Activated naive CD4-positive, alpha-beta T cell treated with anti-CD3 and anti-CD28 coated beads, Interleukin-2, amount 50 U/mL, for 72 hours (primary cell): ENCODE results near the gene SHROOM3. TPM values are rescaled to one million over a fixed set of nuclear protein-coding genes. Genes with fewer than 3 reads are reported as not detected.
A peak's percentile ranks its signal among the peaks of the same experiment; 100 is the strongest.

ENCODE experiments used
- ATAC-seq, 2 donors: fragments of 150-1000 bp; cut with Tn5 transposase; 2 replicates each; pipeline ENCODE4 v1.10.0; 2021; ENCODE audit warnings: mild to moderate bottlenecking in 2 of 2, moderate library complexity in 2 of 2
- DNase-seq, 2 donors: peaks; one replicate each; pipeline ENCODE4 v3.0.0; 2021 to 2022; ENCODE audit warnings: low spot score in 2 of 2
- H3K27ac Mint-ChIP-seq, 2 donors: one replicate each; pipeline ENCODE4 v1.8.0; 2022; ENCODE audit warnings: mild to moderate bottlenecking in 2 of 2, mixed read lengths in 2 of 2
- H3K36me3 Mint-ChIP-seq, 2 donors: one replicate each; pipeline ENCODE4 v1.8.0; 2022; ENCODE audit warnings: mixed read lengths in 2 of 2
- H3K9me3 Mint-ChIP-seq, 2 donors: one replicate each; pipeline ENCODE4 v1.8.0; 2022; ENCODE audit warnings: mixed read lengths in 2 of 2
- total RNA-seq, 2 donors: library from RNA; stranded (reverse); gene quantifications; one replicate each; pipeline ENCODE4 v1.2.3, GENCODE V29; 2022

SHROOM3 gene
- total RNA-seq, 2 donors from 2014 or later, result 0.20 to 0.21 TPM

- ATAC-seq (no peak), DNase-seq (no peak)
- peaks cover 0 to 6% of the 10 kb centered on the region in 2 donors for H3K36me3 Mint-ChIP-seq
- H3K9me3 Mint-ChIP-seq, result peaks cover 3 to 8% of the 10 kb centered on the region in 2 donors
- no peak overlapping the region for H3K27ac Mint-ChIP-seq
Measured at GRCh38 chr4:76511947-76512346, 76.9 kb downstream of the SHROOM3 start.

- peaks cover 3 to 8% of the 10 kb centered on the region in 2 donors for H3K9me3 Mint-ChIP-seq
- no peak for ATAC-seq
- H3K36me3 Mint-ChIP-seq, result peaks cover 0 to 6% of the 10 kb centered on the region in 2 donors
- no peak for DNase-seq
- no peak overlapping the region for H3K27ac Mint-ChIP-seq
Measured at GRCh38 chr4:76513482-76513881, 78.5 kb downstream of the SHROOM3 start.

GRCh38 chr4:76514087-76514486 is 79.1 kb downstream of the SHROOM3 start:
- peaks cover 3 to 8% of the 10 kb centered on the region in 2 donors for H3K9me3 Mint-ChIP-seq
- no peak for ATAC-seq
- DNase-seq, result no peak
- no peak overlapping the region for H3K27ac Mint-ChIP-seq
- H3K36me3 Mint-ChIP-seq, result peaks cover 0 to 6% of the 10 kb centered on the region in 2 donors

- H3K9me3 Mint-ChIP-seq, result peaks cover 3 to 8% of the 10 kb centered on the region in 2 donors
- no peak overlapping the region for H3K27ac Mint-ChIP-seq
- ATAC-seq (peak; percentile 34 to 72), DNase-seq (no peak)
- H3K36me3 Mint-ChIP-seq, result peaks cover 0 to 6% of the 10 kb centered on the region in 2 donors
Measured at GRCh38 chr4:76515975-76516843, 81.2 kb downstream of the SHROOM3 start.

GRCh38 chr4:76518241-76518640 is 83.2 kb downstream of the SHROOM3 start:
- H3K36me3 Mint-ChIP-seq, result peaks cover 0 to 6% of the 10 kb centered on the region in 2 donors
- H3K27ac Mint-ChIP-seq, result no peak overlapping the region
- H3K9me3 Mint-ChIP-seq, result peaks cover 3 to 8% of the 10 kb centered on the region in 2 donors
- ATAC-seq, result no peak
- no peak for DNase-seq

- Mint-ChIP-seq H3K9me3 (no peaks in the 10 kb centered on the region), H3K36me3 (no peaks in the 10 kb centered on the region), H3K27ac (no peak overlapping the region)
- ATAC-seq, result no peak
- DNase-seq, result no peak
Measured at GRCh38 chr4:76523593-76523992, 88.6 kb downstream of the SHROOM3 start.

GRCh38 chr4:76525751-76526150 is 90.7 kb downstream of the SHROOM3 start:
- Mint-ChIP-seq H3K36me3 (no peaks in the 10 kb centered on the region), H3K27ac (no peak overlapping the region), H3K9me3 (no peaks in the 10 kb centered on the region)
- DNase-seq (no peak), ATAC-seq (no peak)

GRCh38 chr4:76526585-76526990 is 91.6 kb downstream of the SHROOM3 start:
- DNase-seq, result no peak
- ATAC-seq, result no peak
- H3K36me3 Mint-ChIP-seq, result no peaks in the 10 kb centered on the region
- H3K9me3 Mint-ChIP-seq, result no peaks in the 10 kb centered on the region
- no peak overlapping the region for H3K27ac Mint-ChIP-seq

- Mint-ChIP-seq H3K27ac (no peak overlapping the region), H3K9me3 (no peaks in the 10 kb centered on the region), H3K36me3 (no peaks in the 10 kb centered on the region)
Measured at GRCh38 chr4:76527666-76528065, 92.6 kb downstream of the SHROOM3 start.

GRCh38 chr4:76531597-76531996 is 96.6 kb downstream of the SHROOM3 start:
- DNase-seq, result no peak

More at GRCh38 chr4:76527666-76528065, 92.6 kb downstream of the SHROOM3 start:
- DNase-seq, result no peak
- ATAC-seq, result no peak

GRCh38 chr4:76532805-76533204 is 97.8 kb downstream of the SHROOM3 start:
- Mint-ChIP-seq H3K27ac (no peak overlapping the region), H3K9me3 (no peaks in the 10 kb centered on the region)
- no peak for ATAC-seq

More at GRCh38 chr4:76531597-76531996, 96.6 kb downstream of the SHROOM3 start:
- Mint-ChIP-seq H3K27ac (no peak overlapping the region), H3K36me3 (no peaks in the 10 kb centered on the region), H3K9me3 (no peaks in the 10 kb centered on the region)
- no peak for ATAC-seq

GRCh38 chr4:76533314-76533713 is 98.3 kb downstream of the SHROOM3 start:
- DNase-seq (no peak), ATAC-seq (no peak)
- Mint-ChIP-seq H3K9me3 (no peaks in the 10 kb centered on the region), H3K36me3 (no peaks in the 10 kb centered on the region), H3K27ac (no peak overlapping the region)

More at GRCh38 chr4:76532805-76533204, 97.8 kb downstream of the SHROOM3 start:
- H3K36me3 Mint-ChIP-seq, result no peaks in the 10 kb centered on the region
- no peak for DNase-seq

- ATAC-seq (no peak), DNase-seq (no peak)
- no peak overlapping the region for H3K27ac Mint-ChIP-seq
- H3K9me3 Mint-ChIP-seq, result no peaks in the 10 kb centered on the region
- H3K36me3 Mint-ChIP-seq, result no peaks in the 10 kb centered on the region
Measured at GRCh38 chr4:76535603-76536372, 100.8 kb downstream of the SHROOM3 start.

GRCh38 chr4:76536373-76536689 is 101.3 kb downstream of the SHROOM3 start:
- ATAC-seq, result no peak
- no peak overlapping the region for H3K27ac Mint-ChIP-seq
- DNase-seq, result no peak
- no peaks in the 10 kb centered on the region for H3K36me3 Mint-ChIP-seq
- H3K9me3 Mint-ChIP-seq, result no peaks in the 10 kb centered on the region

GRCh38 chr4:76538296-76538695 is 103.3 kb downstream of the SHROOM3 start:
- H3K36me3 Mint-ChIP-seq, result no peaks in the 10 kb centered on the region
- peaks cover 0 to 5% of the 10 kb centered on the region in 2 donors for H3K9me3 Mint-ChIP-seq
- ATAC-seq (no peak), DNase-seq (no peak)
- H3K27ac Mint-ChIP-seq, result no peak overlapping the region

GRCh38 chr4:76539979-76540378 is 105.0 kb downstream of the SHROOM3 start:
- H3K27ac Mint-ChIP-seq, result no peak overlapping the region
- no peak for DNase-seq
- H3K9me3 Mint-ChIP-seq, result peaks cover 0 to 5% of the 10 kb centered on the region in 2 donors
- no peak for ATAC-seq
- H3K36me3 Mint-ChIP-seq, result no peaks in the 10 kb centered on the region

GRCh38 chr4:76540486-76540885 is 105.5 kb downstream of the SHROOM3 start:
- DNase-seq (no peak), ATAC-seq (no peak)
- Mint-ChIP-seq H3K9me3 (peaks cover 0 to 5% of the 10 kb centered on the region in 2 donors), H3K27ac (no peak overlapping the region), H3K36me3 (no peaks in the 10 kb centered on the region)
